Transverse colon (tissue), 1 donor: Measurements from ENCODE around the gene PDE6G.

Source experiments
- EP300 ChIP-seq: sonication (generic); formaldehyde crosslinking; IDR thresholded peaks from one replicate; pipeline ENCODE4 v1.6.1; 2017; ENCODE audit warnings: antibody characterized with exemption, low read depth
- POLR2A ChIP-seq: fragments of 450-650 bp; IDR thresholded peaks from one replicate; pipeline ENCODE4 v1.6.1; 2016; ENCODE audit warnings: antibody characterized with exemption, mild to moderate bottlenecking, moderate library complexity

DNA sequence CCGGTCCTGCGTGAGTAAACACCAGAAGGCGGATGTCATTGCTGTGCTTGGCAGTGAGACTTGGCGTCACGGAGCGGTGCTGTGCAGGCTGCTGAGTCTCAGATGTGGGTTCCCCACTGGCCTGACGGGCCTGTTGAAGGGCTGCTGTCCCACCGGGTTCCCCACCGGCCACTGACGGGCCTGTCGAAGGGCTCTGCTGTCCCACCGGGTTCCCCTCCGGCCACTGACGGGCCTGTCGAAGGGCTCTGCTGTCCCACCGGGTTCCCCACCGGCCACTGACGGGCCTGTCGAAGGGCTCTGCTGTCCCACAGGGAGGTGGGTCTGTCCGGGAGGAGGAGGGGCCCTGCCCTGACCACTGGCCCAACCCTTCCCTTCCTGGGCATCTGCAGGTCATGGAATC lies 30.3 kb upstream of the PDE6G start:
- TF ChIP-seq EP300 (no peak), POLR2A (no peak)
